ENCODE results near the gene KLHDC4. TPM values are rescaled to one million over a fixed set of nuclear protein-coding genes. Genes with fewer than 3 reads are reported as not detected.

Gene KLHDC4
- total RNA-seq, 1 experiment from 2014 or later, result 76.2 TPM

DNA sequence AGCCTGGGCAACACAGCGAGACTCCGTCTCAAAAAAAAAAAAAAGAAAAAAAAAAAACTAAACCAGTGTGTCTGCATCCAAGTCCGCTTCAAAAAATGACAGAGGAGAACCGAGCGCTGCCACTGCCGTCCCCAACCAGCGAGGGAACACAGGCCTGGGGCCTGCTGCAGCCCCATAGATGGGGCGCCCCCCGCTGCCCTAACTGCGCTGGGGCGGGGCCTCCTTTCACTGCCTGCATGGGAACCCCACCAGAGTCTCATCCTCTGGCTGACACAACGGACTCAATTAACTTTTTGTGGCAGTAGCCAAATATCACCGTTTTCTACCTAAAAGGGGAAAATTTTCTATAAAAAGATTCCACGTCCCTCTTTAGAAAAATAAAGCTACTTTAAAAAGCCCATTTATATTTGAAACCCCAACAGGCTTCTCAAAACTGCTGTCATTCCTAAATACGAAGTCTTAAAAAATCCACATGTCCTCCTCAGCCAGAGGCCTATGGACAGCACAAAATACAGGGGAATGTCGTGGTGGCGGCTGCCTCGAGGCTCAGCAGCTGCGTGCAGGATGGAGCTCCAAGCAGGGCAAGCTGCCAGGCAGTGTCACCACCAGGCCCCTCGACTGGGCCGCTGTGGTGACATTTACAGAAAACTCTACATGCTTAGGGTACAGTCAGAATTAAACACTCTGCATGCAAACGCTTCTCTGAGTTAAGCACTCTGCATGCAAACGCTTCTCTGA, 30.3 kb downstream of the KLHDC4 start:
- Histone ChIP-seq H2AFZ (ENCODE audit: low read length) (no peak overlapping the region), H4K5ac (ENCODE audit: insufficient read length, low read depth, low read length) (no peak overlapping the region), H3K56ac (ENCODE audit: insufficient read length, low read depth, low read length) (no peak overlapping the region), H3K9me3 (ENCODE audit: control insufficient read depth, low read depth, low read length) (no peaks in the 10 kb centered on the region), H4K8ac (replicated peaks; ENCODE audit: insufficient read length, low read depth, low read length) (no peak overlapping the region), H4K20me1 (ENCODE audit: control insufficient read depth, insufficient read depth, insufficient read length) (peaks cover 4% of the 10 kb centered on the region), H3K18ac (ENCODE audit: insufficient read length, low read depth, low read length) (no peak overlapping the region), H3K27me3 (ENCODE audit: insufficient read depth, low read length) (no peaks in the 10 kb centered on the region), H3K4me2 (ENCODE audit: insufficient read depth, insufficient read length, low read length) (no peak overlapping the region), H3K79me2 (ENCODE audit: insufficient read depth, low read length) (no peaks in the 10 kb centered on the region; the same call in 1 of the 2 replicates), H3K9ac (ENCODE audit: extremely low read depth, insufficient read length, low read length) (no peak overlapping the region), H3K4me1 (ENCODE audit: insufficient read depth, low read length) (no peaks in the 10 kb centered on the region), H3K4ac (ENCODE audit: low read depth, low read length) (no peak overlapping the region), H3K23me2 (ENCODE audit: insufficient read length, low read depth, low read length, poor library complexity, severe bottlenecking) (no peaks in the 10 kb centered on the region), H3K23ac (ENCODE audit: insufficient read length, low read depth, low read length) (no peak overlapping the region), H2BK15ac (ENCODE audit: low read depth, low read length) (no peak overlapping the region), H3K79me1 (ENCODE audit: insufficient read depth, low read depth, low read length, poor library complexity, severe bottlenecking) (peaks cover 12% of the 10 kb centered on the region), H4K91ac (ENCODE audit: insufficient read length, low read depth, low read length) (no peak overlapping the region), H3T11ph (ENCODE audit: low read length) (no peak overlapping the region), H2BK5ac (ENCODE audit: insufficient read length, low read length) (no peak overlapping the region), H2BK20ac (ENCODE audit: low read depth, low read length, poor library complexity, severe bottlenecking) (no peak overlapping the region), H2BK120ac (ENCODE audit: low read depth, low read length, poor library complexity, severe bottlenecking) (no peak overlapping the region), H3K27ac (ENCODE audit: insufficient read length, low read depth, low read length) (no peak overlapping the region), H3K14ac (ENCODE audit: insufficient read depth, low read length) (no peak overlapping the region), H2AK5ac (ENCODE audit: insufficient read length, low read length) (no peak overlapping the region), H2BK12ac (ENCODE audit: insufficient read length, low read depth, low read length) (no peak overlapping the region)
- no CpG with 5 or more reads among the region's 23 CpGs for WGBS (ENCODE audit: extremely low coverage, insufficient read length, low lambda C conversion rate)
- Mint-ChIP-seq H3K27me3 (ENCODE audit: low read depth) (no peaks in the 10 kb centered on the region), H3K4me3 (no peak overlapping the region; a peak in 1 of 5 replicates), H3K27ac (peak overlapping the region in 1 of 3 experiments; percentile 34; a peak in 1 of 7 replicates), H3K9me3 (no peaks in the 10 kb centered on the region), H3K4me1 (peaks cover 8 to 10% of the 10 kb centered on the region in 2 experiments), H3K36me3 (ENCODE audit: insufficient read depth in 1 of 3, low read depth in 3 of 3) (peaks cover 8 to 38% (median 25%) of the 10 kb centered on the region in 3 experiments)
- TF ChIP-seq, protein P1, sequence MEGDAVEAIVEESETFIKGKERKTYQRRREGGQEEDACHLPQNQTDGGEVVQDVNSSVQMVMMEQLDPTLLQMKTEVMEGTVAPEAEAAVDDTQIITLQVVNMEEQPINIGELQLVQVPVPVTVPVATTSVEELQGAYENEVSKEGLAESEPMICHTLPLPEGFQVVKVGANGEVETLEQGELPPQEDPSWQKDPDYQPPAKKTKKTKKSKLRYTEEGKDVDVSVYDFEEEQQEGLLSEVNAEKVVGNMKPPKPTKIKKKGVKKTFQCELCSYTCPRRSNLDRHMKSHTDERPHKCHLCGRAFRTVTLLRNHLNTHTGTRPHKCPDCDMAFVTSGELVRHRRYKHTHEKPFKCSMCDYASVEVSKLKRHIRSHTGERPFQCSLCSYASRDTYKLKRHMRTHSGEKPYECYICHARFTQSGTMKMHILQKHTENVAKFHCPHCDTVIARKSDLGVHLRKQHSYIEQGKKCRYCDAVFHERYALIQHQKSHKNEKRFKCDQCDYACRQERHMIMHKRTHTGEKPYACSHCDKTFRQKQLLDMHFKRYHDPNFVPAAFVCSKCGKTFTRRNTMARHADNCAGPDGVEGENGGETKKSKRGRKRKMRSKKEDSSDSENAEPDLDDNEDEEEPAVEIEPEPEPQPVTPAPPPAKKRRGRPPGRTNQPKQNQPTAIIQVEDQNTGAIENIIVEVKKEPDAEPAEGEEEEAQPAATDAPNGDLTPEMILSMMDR (conservative IDR thresholded peaks at IDR 0.05), result no peak
- no peak for DNase-seq

Measured in H9 (cell line).